Muscle layer of duodenum (tissue), 2 donors: ENCODE measurements around the gene VWA3B.

Source experiments
- H3K27ac ChIP-seq: one replicate; pipeline ENCODE4 v1.7.0; 2013; ENCODE audit warnings: mild to moderate bottlenecking, low read length
- H3K27me3 ChIP-seq: one replicate; pipeline ENCODE4 v1.7.0; 2013; ENCODE audit warnings: low read depth, mild to moderate bottlenecking, control low read depth, low read length
- H3K36me3 ChIP-seq, 2 donors: one replicate each; pipeline ENCODE4 v1.7.0; 2013; ENCODE audit warnings: low read length in 2 of 2, control low read depth in 1 of 2, mild to moderate bottlenecking in 1 of 2; ENCODE audit not compliant: insufficient read depth in 2 of 2, control insufficient read depth in 1 of 2
- H3K4me1 ChIP-seq, 2 donors: one replicate each; pipeline ENCODE4 v1.7.0; 2013; ENCODE audit warnings: low read length in 2 of 2, mild to moderate bottlenecking in 2 of 2, control low read depth in 1 of 2, moderate library complexity in 1 of 2; ENCODE audit not compliant: insufficient read depth in 2 of 2, control insufficient read depth in 1 of 2
- H3K4me3 ChIP-seq, 2 donors: one replicate each; pipeline ENCODE4 v1.7.0; 2013; ENCODE audit warnings: low read length in 2 of 2, low read depth in 1 of 2, mild to moderate bottlenecking in 1 of 2
- H3K9me3 ChIP-seq, 2 donors: one replicate each; pipeline ENCODE4 v1.7.0; 2013; ENCODE audit warnings: low read length in 2 of 2, control low read depth in 1 of 2, mild to moderate bottlenecking in 1 of 2; ENCODE audit not compliant: control insufficient read depth in 1 of 2
- donor health status: healthy.

The VWA3B gene

GRCh38 chr2:98219152-98219551, 132.2 kb downstream of the VWA3B start:
- H3K9me3 ChIP-seq, result peaks cover 0 to 11% of the 10 kb centered on the region in 2 donors
- H3K4me1 ChIP-seq, result no peaks in the 10 kb centered on the region
- no peak overlapping the region for H3K4me3 ChIP-seq
- H3K27ac ChIP-seq, result no peak overlapping the region
- no peaks in the 10 kb centered on the region for H3K27me3 ChIP-seq
- no peaks in the 10 kb centered on the region for H3K36me3 ChIP-seq

GRCh38 chr2:98233941-98234340, 147.0 kb downstream of the VWA3B start:
- Histone ChIP-seq H3K4me1 (no peaks in the 10 kb centered on the region), H3K4me3 (no peak overlapping the region)

GRCh38 chr2:98234776-98235175, 147.8 kb downstream of the VWA3B start:
- Histone ChIP-seq H3K27me3 (no peaks in the 10 kb centered on the region), H3K27ac (no peak overlapping the region), H3K36me3 (no peaks in the 10 kb centered on the region), H3K9me3 (no peaks in the 10 kb centered on the region), H3K4me1 (no peaks in the 10 kb centered on the region), H3K4me3 (no peak overlapping the region)

More at GRCh38 chr2:98233941-98234340, 147.0 kb downstream of the VWA3B start:
- Histone ChIP-seq H3K9me3 (no peaks in the 10 kb centered on the region), H3K36me3 (no peaks in the 10 kb centered on the region), H3K27me3 (no peaks in the 10 kb centered on the region), H3K27ac (no peak overlapping the region)

GRCh38 chr2:98236935-98237334, 150.0 kb downstream of the VWA3B start:
- no peaks in the 10 kb centered on the region for H3K27me3 ChIP-seq

GRCh38 chr2:98240786-98241398, 153.9 kb downstream of the VWA3B start:
- H3K27ac ChIP-seq, result no peak overlapping the region
- no peaks in the 10 kb centered on the region for H3K27me3 ChIP-seq
- H3K36me3 ChIP-seq, result no peaks in the 10 kb centered on the region
- H3K9me3 ChIP-seq, result no peaks in the 10 kb centered on the region
- H3K4me1 ChIP-seq, result no peaks in the 10 kb centered on the region
- H3K4me3 ChIP-seq, result no peak overlapping the region

More at GRCh38 chr2:98236935-98237334, 150.0 kb downstream of the VWA3B start:
- Histone ChIP-seq H3K4me3 (no peak overlapping the region), H3K27ac (no peak overlapping the region), H3K36me3 (no peaks in the 10 kb centered on the region), H3K9me3 (no peaks in the 10 kb centered on the region), H3K4me1 (no peaks in the 10 kb centered on the region)

- no peak overlapping the region for H3K27ac ChIP-seq
- no peak overlapping the region for H3K4me3 ChIP-seq
- H3K36me3 ChIP-seq, result no peaks in the 10 kb centered on the region
- H3K4me1 ChIP-seq, result no peaks in the 10 kb centered on the region
- H3K9me3 ChIP-seq, result no peaks in the 10 kb centered on the region
- H3K27me3 ChIP-seq, result no peaks in the 10 kb centered on the region
Observed at GRCh38 chr2:98241592-98241991, 154.6 kb downstream of the VWA3B start.

- no peaks in the 10 kb centered on the region for H3K9me3 ChIP-seq
Observed at GRCh38 chr2:98242003-98242402, 155.0 kb downstream of the VWA3B start.

GRCh38 chr2:98245491-98245890, 158.5 kb downstream of the VWA3B start:
- Histone ChIP-seq H3K9me3 (peaks cover 0 to 3% of the 10 kb centered on the region in 2 donors), H3K27me3 (no peaks in the 10 kb centered on the region), H3K36me3 (no peaks in the 10 kb centered on the region), H3K4me3 (no peak overlapping the region), H3K4me1 (no peaks in the 10 kb centered on the region), H3K27ac (no peak overlapping the region)

More at GRCh38 chr2:98242003-98242402, 155.0 kb downstream of the VWA3B start:
- H3K27me3 ChIP-seq, result no peaks in the 10 kb centered on the region
- H3K4me1 ChIP-seq, result no peaks in the 10 kb centered on the region
- no peak overlapping the region for H3K27ac ChIP-seq
- no peak overlapping the region for H3K4me3 ChIP-seq
- H3K36me3 ChIP-seq, result no peaks in the 10 kb centered on the region

- H3K4me1 ChIP-seq, result no peaks in the 10 kb centered on the region
Observed at GRCh38 chr2:98247383-98247782, 160.4 kb downstream of the VWA3B start.

GRCh38 chr2:98252038-98252773, 165.2 kb downstream of the VWA3B start:
- H3K9me3 ChIP-seq, result peaks cover 0 to 3% of the 10 kb centered on the region in 2 donors
- H3K36me3 ChIP-seq, result no peaks in the 10 kb centered on the region
- no peaks in the 10 kb centered on the region for H3K27me3 ChIP-seq
- H3K4me1 ChIP-seq, result no peaks in the 10 kb centered on the region
- H3K27ac ChIP-seq, result no peak overlapping the region
- no peak overlapping the region for H3K4me3 ChIP-seq

More at GRCh38 chr2:98247383-98247782, 160.4 kb downstream of the VWA3B start:
- Histone ChIP-seq H3K27ac (no peak overlapping the region), H3K27me3 (no peaks in the 10 kb centered on the region), H3K36me3 (no peaks in the 10 kb centered on the region), H3K9me3 (peaks cover 0 to 3% of the 10 kb centered on the region in 2 donors), H3K4me3 (no peak overlapping the region)

GRCh38 chr2:98253461-98254070, 166.6 kb downstream of the VWA3B start:
- Histone ChIP-seq H3K27me3 (no peaks in the 10 kb centered on the region), H3K27ac (no peak overlapping the region), H3K4me3 (no peak overlapping the region), H3K4me1 (no peaks in the 10 kb centered on the region), H3K36me3 (no peaks in the 10 kb centered on the region), H3K9me3 (no peaks in the 10 kb centered on the region)
